Measurements from ENCODE around the gene YY1. TPM values are rescaled to one million over a fixed set of nuclear protein-coding genes. Genes with fewer than 3 reads are reported as not detected.

YY1 gene
- total RNA-seq, 1 donor from 2014 or later: 58.9 TPM

GRCh38 chr14:100297320-100298300, 58.7 kb downstream of the YY1 start:
- Histone ChIP-seq H3K4me2 (no peak overlapping the region), H3F3A (ENCODE audit: low read depth) (no peaks in the 10 kb centered on the region), H2AFZ (replicated peaks) (no peak overlapping the region), H3K4me1 (no peaks in the 10 kb centered on the region), H3K27me3 (no peaks in the 10 kb centered on the region), H3K4me3 (no peak overlapping the region), H3K27ac (no peak overlapping the region), H3K36me3 (no peaks in the 10 kb centered on the region), H4K20me1 (ENCODE audit: low read depth) (peaks cover 97% of the 10 kb centered on the region), H3K9me3 (ENCODE audit: low read depth) (no peaks in the 10 kb centered on the region), H3K79me2 (ENCODE audit: low read depth) (peaks cover 78% of the 10 kb centered on the region), H3K9ac (no peak overlapping the region)
- Mint-ChIP-seq H3K4me1 (peaks cover 5% of the 10 kb centered on the region), H3K27ac (peak overlapping the region; percentile 50), H3K36me3 (peaks cover 19% of the 10 kb centered on the region), H3K9me3 (no peaks in the 10 kb centered on the region), H3K4me3 (no peak overlapping the region), H3K27me3 (ENCODE audit: insufficient read depth, low read depth) (peaks cover 4% of the 10 kb centered on the region)
- TF ChIP-seq EZH2phosphoT487 (IDR thresholded peaks at IDR 0.05) (no peak), EZH2 (IDR thresholded peaks at IDR 0.05) (no peak)
- TF ChIP-seq, protein P1, sequence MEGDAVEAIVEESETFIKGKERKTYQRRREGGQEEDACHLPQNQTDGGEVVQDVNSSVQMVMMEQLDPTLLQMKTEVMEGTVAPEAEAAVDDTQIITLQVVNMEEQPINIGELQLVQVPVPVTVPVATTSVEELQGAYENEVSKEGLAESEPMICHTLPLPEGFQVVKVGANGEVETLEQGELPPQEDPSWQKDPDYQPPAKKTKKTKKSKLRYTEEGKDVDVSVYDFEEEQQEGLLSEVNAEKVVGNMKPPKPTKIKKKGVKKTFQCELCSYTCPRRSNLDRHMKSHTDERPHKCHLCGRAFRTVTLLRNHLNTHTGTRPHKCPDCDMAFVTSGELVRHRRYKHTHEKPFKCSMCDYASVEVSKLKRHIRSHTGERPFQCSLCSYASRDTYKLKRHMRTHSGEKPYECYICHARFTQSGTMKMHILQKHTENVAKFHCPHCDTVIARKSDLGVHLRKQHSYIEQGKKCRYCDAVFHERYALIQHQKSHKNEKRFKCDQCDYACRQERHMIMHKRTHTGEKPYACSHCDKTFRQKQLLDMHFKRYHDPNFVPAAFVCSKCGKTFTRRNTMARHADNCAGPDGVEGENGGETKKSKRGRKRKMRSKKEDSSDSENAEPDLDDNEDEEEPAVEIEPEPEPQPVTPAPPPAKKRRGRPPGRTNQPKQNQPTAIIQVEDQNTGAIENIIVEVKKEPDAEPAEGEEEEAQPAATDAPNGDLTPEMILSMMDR (IDR thresholded peaks at IDR 0.05): no peak
- DNase-seq (ENCODE audit: low spot score): no peak

DNA sequence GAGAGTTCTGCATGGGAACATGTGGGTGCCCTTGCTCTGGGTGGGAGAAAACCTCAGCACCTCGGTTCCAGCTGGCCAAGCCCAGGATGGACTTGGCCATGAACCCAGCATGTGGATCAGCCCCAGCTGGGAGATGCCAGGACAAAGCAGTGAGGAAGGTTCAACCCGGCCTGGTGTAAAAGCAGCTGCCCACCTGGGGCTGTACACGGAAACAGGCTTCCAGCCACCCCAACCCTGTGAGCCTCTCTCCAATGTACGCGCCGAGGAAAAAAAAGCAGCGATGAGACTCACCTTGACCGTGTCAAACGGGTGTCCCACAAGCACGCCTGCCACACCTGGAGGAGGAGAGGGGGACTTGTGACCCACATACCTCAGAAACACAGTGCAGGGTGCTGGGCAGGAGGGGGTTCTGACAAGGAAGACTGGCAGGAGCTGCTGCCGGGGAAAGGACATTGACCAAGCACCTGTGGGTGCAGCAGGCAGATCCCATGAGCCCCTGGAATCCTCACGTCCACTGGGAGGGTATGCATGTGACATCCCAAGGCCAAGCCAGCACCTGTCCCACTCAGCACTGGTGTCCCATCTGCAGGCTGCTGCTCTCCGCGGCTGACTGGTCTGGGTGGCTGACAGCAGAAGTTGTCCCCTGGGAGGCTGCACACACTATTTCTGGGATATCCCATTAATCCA, 59.8 kb downstream of the YY1 start:
- TF ChIP-seq EZH2 (IDR thresholded peaks at IDR 0.05) (no peak), EZH2phosphoT487 (IDR thresholded peaks at IDR 0.05) (no peak)
- TF ChIP-seq, protein P1 (IDR thresholded peaks at IDR 0.05): no peak
- Mint-ChIP-seq H3K9me3 (no peaks in the 10 kb centered on the region), H3K27me3 (ENCODE audit: insufficient read depth, low read depth) (peaks cover 4% of the 10 kb centered on the region), H3K4me1 (peaks cover 5% of the 10 kb centered on the region), H3K4me3 (no peak overlapping the region), H3K36me3 (peaks cover 23% of the 10 kb centered on the region), H3K27ac (no peak overlapping the region)
- DNase-seq (ENCODE audit: low spot score): no peak
- peaks cover 89% of the 10 kb centered on the region for H3K79me2 ChIP-seq (ENCODE audit: low read depth)
- H3K9me3 ChIP-seq (ENCODE audit: low read depth): no peaks in the 10 kb centered on the region
- no peak overlapping the region for H2AFZ ChIP-seq (replicated peaks)
- no peak overlapping the region for H3K4me2 ChIP-seq
- no peaks in the 10 kb centered on the region for H3K27me3 ChIP-seq
- peaks cover 97% of the 10 kb centered on the region for H4K20me1 ChIP-seq (ENCODE audit: low read depth)
- H3K27ac ChIP-seq: no peak overlapping the region
- H3F3A ChIP-seq (ENCODE audit: low read depth): no peaks in the 10 kb centered on the region
- peaks cover 3% of the 10 kb centered on the region for H3K4me1 ChIP-seq
- no peak overlapping the region for H3K4me3 ChIP-seq
- H3K9ac ChIP-seq: no peak overlapping the region
- no peaks in the 10 kb centered on the region for H3K36me3 ChIP-seq

DNA sequence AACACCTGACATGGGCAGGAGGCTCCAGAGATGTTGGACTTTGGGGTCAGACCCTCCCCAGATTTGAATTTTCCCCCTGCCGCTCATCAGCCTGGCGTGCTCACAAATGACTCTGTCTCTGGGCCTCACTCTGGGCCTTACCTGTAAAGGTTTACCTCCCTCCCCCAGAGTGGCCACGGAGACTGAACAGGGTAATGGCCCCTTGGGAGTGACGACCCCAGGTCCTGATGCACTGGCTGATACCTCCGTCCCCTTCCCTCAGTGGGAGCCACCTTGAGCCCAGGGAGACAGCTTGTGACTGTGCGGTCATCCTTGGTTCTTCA, 60.3 kb downstream of the YY1 start:
- Histone ChIP-seq H3K27me3 (no peaks in the 10 kb centered on the region), H3F3A (ENCODE audit: low read depth) (no peaks in the 10 kb centered on the region), H3K4me3 (no peak overlapping the region), H3K27ac (no peak overlapping the region), H3K9ac (no peak overlapping the region), H3K36me3 (no peaks in the 10 kb centered on the region), H2AFZ (replicated peaks) (no peak overlapping the region), H3K4me2 (no peak overlapping the region), H3K4me1 (peaks cover 8% of the 10 kb centered on the region), H3K79me2 (ENCODE audit: low read depth) (peaks cover 94% of the 10 kb centered on the region), H3K9me3 (ENCODE audit: low read depth) (no peaks in the 10 kb centered on the region), H4K20me1 (ENCODE audit: low read depth) (peaks cover 97% of the 10 kb centered on the region)
- peaks cover 4% of the 10 kb centered on the region for H3K27me3 Mint-ChIP-seq (ENCODE audit: insufficient read depth, low read depth)
- H3K9me3 Mint-ChIP-seq: no peaks in the 10 kb centered on the region
- H3K36me3 Mint-ChIP-seq: peaks cover 23% of the 10 kb centered on the region
- DNase-seq (ENCODE audit: low spot score): no peak
- H3K27ac Mint-ChIP-seq: no peak overlapping the region
- no peak for TF ChIP-seq EZH2phosphoT487 (IDR thresholded peaks at IDR 0.05)
- TF ChIP-seq, protein P1 (IDR thresholded peaks at IDR 0.05): no peak
- no peak for TF ChIP-seq EZH2 (IDR thresholded peaks at IDR 0.05)
- H3K4me3 Mint-ChIP-seq: no peak overlapping the region
- peaks cover 7% of the 10 kb centered on the region for H3K4me1 Mint-ChIP-seq

Measured in neural progenitor cell (in vitro differentiated cells).